Subcutaneous adipose tissue (tissue), 4 donors: ENCODE data around the gene TBC1D30. TPM values are rescaled to one million over a fixed set of nuclear protein-coding genes. Genes with fewer than 3 reads are reported as not detected.

Experiments
- total RNA-seq, 4 donors: library from RNA; depleted of rRNA; stranded (reverse); fragments of >200 nt; gene quantifications; one replicate each; pipeline ENCODE4 v1.1.0, GENCODE V29; 2016
- TF ChIP-seq, protein P1 (sequence below): fragments of 450-650 bp; IDR thresholded peaks from one replicate; pipeline ENCODE4 v1.5.1; 2016; ENCODE audit warnings: low read depth, mild to moderate bottlenecking, control low read depth, antibody characterized with exemption, moderate library complexity

The TBC1D30 gene
- total RNA-seq, 4 donors from 2014 or later = 3.3 to 7.7 (median 6.6) TPM

DNA sequence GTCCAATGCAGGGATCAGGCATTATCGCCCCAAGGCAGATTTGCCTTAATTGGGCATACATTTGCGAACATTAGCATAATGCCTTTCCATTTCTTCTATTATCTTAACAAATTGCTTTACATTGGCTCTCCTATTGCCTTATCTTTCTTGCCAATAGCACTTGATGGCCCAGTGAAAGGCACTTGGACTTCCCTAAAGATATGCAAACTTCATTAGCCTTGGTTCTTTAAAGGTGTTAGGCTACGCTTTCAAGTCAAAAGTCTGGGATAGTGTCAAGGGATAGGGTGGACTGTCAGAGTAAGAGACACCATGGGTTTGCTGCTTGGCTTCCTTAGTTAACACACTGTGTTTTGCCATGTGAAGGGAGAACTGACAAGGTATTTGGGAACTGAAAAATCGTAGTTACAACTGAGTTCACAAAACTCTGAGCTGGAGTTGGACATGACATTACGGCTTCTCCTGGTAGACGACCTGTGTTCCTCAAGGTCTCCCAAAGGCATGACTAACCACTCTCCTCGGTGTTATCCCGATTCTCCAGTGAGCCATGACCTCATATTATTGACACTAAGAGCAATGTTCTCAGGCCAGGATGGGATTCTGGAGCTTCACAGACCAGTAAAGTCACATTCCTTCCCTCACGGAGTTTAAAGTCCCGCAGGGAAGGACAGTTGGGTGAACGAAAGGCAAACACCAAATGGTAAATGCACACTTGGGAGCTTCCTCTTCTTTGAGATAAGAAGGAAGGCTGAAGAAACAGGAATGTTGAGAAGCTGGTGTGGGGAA lies 65.2 kb downstream of the TBC1D30 start:
- TF ChIP-seq, protein P1, sequence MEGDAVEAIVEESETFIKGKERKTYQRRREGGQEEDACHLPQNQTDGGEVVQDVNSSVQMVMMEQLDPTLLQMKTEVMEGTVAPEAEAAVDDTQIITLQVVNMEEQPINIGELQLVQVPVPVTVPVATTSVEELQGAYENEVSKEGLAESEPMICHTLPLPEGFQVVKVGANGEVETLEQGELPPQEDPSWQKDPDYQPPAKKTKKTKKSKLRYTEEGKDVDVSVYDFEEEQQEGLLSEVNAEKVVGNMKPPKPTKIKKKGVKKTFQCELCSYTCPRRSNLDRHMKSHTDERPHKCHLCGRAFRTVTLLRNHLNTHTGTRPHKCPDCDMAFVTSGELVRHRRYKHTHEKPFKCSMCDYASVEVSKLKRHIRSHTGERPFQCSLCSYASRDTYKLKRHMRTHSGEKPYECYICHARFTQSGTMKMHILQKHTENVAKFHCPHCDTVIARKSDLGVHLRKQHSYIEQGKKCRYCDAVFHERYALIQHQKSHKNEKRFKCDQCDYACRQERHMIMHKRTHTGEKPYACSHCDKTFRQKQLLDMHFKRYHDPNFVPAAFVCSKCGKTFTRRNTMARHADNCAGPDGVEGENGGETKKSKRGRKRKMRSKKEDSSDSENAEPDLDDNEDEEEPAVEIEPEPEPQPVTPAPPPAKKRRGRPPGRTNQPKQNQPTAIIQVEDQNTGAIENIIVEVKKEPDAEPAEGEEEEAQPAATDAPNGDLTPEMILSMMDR = no peak

DNA sequence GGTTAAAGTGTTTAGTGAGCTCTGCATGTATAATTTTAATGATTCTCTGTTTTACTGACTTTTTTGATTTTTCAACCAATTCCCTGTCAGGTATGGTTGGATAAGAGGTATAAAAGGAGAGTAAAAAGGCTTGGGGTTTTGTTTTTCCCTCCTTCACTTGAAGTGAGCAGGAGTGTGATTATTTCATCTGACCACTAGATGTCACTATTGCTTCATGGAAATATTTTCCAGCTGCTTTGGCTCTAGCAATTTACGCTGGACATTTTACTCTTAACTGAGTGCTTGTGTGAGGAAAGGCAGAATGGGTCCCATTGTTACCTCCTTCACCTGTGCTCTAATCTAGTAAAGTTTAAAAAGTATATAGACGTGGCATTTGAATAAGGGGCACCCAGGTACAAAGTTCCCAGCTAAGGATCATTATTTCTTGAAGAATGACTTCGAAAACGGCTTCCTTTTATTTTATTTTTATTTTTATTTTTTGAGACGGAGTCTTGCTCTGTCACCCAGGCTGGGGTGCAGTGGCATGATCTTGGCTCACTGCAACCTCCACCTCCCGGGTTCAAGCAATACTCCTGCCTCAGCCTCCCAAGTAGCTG lies 66.5 kb downstream of the TBC1D30 start:
- TF ChIP-seq, protein P1 = no peak

DNA sequence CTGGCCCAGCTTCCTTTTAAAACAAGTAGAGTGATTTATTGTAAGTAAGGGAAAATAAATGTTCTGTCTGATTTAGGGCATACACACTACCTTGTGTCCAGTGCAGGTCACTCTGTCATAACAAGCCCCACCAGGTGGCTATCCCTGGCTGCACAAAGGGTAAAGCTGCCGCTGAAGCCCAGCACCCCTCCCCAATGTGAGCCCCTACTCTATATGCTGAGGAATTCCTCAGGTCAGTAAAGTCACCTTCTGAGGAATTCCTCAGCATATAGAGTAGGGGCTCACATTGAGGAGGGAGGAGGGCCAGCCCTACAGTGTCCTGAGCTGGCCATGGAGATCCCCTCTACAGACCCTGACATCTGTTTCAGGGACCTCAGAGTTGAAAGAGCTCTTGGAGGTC lies 67.2 kb downstream of the TBC1D30 start:
- TF ChIP-seq, protein P1 = no peak

DNA sequence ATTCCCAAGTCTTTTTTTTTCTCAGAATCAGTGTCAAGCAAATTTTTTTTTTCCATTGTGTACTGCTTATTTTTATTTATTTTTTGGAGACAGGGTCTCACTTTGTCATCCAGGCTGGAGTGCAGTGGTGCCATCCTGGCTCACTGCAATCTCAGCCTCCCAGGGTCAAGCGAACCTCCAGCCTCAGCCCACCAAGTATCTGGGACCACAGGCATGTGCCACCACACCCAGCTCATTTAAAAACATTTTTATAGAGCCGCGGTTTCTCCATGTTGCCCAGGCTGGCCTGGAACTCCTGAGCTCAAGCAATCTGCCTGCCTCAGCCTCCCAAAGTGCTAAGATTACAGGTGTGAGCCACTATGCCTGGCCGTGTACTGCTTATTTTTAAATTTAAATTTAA lies 68.1 kb downstream of the TBC1D30 start:
- TF ChIP-seq, protein P1 = no peak

DNA sequence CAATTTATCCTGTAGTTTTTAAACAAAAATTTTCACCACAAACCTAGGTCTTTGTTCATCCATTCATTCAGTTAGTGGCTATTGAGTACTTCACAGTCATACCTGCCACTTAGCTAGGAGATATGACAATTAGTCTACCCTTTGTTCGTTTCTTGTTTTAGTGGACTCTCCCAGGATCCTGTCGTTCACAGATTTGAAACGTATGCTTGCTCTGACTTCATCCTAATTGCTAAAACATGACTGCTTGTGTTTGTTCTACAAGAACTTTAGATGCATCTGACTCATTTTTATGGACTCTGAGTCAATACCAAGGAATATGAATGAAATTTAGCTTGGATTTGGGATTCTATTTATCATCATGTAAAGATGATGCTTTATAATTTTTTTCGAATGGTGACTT lies 69.5 kb downstream of the TBC1D30 start:
- TF ChIP-seq, protein P1 = no peak

DNA sequence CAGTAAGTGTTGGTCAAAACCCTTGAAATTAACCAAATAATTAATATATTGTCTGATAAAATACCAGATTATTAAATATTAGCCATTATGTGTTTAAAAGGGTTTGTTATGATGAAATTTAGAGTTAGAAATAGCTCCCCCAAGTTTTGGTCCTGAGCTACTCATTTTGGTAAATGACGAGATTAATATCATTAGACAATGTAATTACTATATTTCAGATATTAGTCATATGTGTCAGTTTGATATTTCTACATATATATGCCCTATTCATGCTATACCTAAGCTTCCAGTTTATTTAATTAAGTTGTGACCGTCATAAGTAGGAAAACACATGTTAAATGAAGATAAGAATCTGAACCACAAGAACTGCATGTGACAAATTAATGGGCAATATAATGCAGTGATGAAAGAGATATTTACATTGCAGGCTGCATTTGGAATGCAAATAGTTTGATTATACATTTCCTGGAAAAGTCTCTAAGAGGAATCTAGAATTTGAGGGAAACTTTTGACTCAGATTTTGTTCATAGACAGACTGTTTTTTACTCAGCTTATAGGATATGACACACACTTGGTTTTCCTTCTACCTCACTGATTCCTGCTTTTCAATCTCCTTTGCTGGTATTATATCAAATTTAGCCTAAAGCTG lies 70.5 kb downstream of the TBC1D30 start:
- TF ChIP-seq, protein P1 = no peak

DNA sequence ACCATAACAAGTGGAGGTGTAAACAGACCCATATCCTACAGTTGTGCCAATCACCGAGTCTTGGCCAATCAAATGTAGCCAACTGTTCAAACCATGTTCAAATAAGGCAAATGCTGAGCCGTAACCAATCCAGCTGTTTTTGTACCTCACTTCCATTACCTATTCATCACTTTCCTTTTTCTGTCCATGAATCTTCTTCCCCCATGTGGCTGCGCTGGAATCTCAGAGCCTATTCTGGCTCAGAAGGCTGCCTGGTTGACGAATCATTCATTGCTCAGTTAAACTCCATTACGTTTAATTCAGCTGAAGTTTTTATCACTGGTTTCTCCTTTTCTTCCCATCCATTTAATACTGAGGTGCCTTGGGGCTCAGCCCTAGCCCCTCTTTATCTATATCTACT lies 71.1 kb downstream of the TBC1D30 start:
- TF ChIP-seq, protein P1 = no peak
